ENCODE measurements around the gene IFNGR1.

The IFNGR1 gene

DNA sequence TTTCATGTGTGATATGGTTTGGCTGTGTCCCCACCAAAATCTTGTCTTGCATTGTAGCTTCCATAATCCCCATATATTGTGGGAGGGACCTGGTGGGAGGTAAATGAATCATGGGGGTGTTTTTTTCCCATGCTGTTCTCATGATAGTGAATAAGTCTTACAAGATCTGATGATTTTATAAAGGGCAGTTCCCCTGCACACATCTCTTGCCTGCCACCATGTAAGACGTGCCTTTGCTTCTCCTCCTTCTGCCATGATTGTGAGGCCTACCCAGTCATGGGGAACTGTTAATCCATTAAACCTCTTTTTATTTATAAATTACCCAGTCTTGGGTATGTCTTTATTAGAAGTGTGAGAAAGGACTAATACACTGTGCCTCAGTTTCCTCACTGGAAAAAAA is 41.6 kb downstream of the IFNGR1 start:
- FAIRE-seq (no peak), DNase-seq (ENCODE audit: low spot score) (no peak)

DNA sequence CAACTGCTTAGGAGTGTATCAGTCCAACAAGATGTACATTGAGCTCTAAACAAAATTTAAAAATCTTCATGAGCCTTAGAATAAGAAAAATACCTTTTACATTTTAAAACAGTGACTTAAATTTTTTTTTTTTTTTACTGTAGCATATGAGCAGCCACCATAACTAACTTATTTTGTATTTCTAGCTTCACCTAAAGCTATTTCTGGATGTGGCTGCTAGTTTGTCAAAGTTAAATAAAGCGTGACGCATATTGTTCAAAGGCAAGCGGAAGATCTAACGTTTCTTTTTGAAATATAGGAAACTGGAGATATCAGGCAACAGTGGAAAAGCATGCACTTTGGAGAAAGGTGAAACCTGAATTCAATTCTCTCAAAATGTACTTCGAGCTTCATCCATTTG is 42.5 kb downstream of the IFNGR1 start:
- FAIRE-seq = no peak

DNA sequence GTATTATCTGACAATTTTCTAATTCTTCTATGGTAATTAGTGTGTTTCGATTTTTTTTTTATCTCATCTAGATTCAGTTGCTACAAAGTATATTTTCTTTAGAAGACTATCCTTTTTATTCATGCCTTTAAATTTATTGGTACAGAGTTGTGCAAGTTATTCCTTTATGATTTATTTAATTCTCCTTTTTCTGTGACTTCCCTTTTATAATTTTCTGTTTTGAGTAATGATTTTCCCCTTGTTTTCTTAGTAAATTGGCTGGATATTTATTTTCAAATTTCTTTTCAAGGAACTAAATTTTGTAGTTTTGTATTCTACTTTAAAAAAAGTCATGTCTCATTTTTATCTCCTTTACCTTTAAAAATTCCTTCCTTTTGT is 43.3 kb downstream of the IFNGR1 start:
- FAIRE-seq (no peak), DNase-seq (ENCODE audit: low spot score) (no peak)

More for the DNA sequence above, 42.5 kb downstream of the IFNGR1 start:
- DNase-seq (ENCODE audit: low spot score) = no peak

DNA sequence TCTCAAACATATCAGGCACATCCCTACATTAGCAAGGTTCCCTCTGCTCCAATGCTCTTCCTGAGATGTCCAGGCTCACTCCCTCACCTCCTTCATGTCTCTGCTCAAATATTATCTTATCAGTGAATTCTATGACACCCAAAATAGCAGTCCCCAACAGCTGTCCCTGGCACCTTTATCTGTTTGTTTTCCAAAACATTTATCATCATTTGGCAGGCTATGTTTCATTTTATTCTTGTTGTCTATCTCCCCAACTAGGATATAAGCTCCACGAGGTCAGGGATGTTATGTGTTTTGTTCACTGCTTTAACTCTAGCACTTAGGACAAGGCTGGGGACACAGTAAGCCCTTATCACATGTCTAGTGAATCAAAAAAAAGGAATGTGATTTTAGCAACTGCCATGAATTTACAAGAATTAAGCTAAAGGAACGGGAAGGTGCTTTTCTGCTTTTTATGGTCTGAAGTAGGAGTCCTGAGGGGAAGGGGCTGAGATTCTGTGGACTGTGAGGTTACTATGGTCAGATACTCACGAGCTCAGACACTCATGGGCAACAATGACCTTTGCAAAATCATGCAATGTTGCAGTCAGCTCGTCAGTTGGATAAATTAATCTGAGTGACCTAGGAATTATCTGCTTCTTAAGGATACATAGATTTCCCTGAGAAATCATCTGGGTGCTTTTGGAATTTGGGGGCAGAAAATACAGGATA is 43.9 kb downstream of the IFNGR1 start:
- FAIRE-seq (no peak), DNase-seq (ENCODE audit: low spot score) (no peak)

DNA sequence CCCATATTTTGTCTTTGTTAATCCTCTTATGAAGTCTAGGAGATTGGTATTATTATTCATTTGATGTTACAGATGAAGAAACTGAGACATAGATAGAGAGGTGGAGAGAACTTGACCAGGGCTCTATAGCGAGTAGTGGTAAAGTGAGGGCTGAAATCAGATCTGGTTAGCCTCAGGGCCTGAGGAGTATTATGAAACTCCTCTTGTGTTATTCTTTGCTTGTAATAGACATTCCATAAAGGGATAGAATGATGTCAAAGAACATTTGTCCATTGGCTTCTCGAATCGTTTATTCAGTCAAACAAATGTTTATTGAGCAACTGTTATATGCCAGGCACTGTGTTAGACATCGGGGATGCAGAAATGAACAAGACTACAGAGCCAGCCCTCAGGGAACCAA is 45.7 kb downstream of the IFNGR1 start, which contains the start of gene IL22RA2:
IL22RA2 (minus strand) TSS at position 144 of the 400 bp plus-strand sequence. CDS start 11,895 bp downstream, outside the sequence.
- FAIRE-seq (no peak), DNase-seq (ENCODE audit: low spot score) (no peak)

DNA sequence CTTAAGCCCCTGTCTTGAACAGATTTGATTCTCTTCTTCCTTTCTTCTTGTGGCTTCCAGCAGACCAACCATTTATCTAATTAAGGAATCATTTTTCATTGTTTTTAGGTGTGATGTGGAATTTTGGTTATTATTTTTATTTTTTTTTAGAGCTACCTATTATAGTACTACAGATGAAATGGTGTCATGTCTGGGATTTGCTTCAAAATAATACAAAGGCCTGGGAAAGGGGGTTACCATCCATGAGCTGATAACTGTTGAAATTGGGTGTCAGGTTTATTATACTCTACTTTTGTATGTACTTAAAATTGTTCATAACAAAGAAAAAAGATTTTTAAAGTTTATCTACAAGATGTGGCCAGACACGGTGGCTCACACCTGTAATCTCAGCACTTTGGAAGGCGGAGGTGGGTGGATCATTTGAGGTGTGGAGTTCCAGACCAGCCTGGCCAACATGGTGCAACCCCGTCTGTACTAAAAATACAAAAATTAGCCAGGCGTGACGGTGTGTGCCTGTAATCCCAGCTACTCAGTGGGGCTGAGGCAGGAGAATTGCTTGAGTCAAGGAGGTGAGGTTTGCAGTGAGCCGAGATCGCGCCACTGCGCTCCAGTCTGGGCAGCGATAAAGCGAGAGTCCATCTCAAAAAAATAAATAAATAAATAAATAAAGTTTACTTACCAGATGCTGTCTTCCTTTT is 46.3 kb downstream of the IFNGR1 start:
- FAIRE-seq (no peak), DNase-seq (ENCODE audit: low spot score) (no peak)

DNA sequence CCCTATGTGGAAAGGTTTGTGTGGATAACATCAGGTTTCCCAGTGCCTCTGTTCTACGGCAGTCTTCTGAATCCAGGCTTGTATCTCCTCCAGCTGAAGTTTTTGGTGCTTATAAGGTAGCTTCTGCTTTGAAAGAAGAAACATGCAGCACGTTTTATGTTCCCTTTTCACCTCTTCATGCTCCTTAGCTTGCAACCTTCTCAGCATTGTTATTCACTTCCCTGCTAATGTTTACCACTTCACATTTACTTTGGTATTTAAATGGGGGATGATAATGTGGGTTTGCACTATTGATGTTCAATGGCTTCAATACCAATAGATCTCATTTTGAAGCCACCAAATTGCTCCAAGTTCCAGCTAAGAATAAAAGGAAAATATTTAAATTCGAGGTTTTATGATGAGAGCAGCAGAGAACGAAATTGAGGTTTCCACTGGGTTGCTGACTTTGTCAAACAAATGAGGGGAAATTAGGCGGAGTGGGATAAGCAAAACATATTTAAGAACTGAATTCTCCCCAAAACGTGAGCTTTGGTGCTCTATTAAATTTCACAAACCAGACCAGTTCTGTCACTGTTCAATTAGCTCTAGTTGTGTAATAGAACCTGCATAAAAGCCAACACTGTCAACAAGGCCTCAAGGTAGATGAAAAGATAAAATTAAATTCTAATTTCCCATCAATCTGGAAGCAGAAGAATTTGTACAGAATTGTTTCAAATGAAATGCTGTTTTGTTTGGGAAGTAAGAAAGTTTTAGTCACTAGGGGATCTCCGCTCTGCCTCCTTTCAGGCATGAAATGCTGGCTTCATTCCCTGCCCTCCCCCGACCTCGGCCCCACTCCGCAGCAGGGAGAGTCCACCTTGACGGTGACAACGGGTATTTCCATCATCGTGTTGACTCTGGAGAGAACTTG is 47.1 kb downstream of the IFNGR1 start:
- FAIRE-seq = no peak
- peak; percentile 14 for DNase-seq (ENCODE audit: low spot score)

DNA sequence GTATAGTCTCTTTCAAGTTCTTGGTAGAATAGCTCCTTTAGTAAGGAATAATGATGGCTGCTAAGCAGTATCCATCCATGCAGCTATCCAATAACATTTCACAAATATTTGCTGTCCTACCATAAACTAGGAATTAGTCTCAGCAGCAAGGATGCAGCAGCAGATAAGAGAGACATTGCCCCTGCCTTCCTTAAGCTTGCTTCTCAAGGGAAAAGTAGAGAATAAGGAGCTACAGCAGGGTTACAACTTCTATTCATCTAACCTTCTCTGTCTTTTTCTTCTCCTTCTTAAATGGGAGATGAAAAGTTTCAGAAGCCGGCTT is 48.2 kb downstream of the IFNGR1 start:
- FAIRE-seq = no peak

DNA sequence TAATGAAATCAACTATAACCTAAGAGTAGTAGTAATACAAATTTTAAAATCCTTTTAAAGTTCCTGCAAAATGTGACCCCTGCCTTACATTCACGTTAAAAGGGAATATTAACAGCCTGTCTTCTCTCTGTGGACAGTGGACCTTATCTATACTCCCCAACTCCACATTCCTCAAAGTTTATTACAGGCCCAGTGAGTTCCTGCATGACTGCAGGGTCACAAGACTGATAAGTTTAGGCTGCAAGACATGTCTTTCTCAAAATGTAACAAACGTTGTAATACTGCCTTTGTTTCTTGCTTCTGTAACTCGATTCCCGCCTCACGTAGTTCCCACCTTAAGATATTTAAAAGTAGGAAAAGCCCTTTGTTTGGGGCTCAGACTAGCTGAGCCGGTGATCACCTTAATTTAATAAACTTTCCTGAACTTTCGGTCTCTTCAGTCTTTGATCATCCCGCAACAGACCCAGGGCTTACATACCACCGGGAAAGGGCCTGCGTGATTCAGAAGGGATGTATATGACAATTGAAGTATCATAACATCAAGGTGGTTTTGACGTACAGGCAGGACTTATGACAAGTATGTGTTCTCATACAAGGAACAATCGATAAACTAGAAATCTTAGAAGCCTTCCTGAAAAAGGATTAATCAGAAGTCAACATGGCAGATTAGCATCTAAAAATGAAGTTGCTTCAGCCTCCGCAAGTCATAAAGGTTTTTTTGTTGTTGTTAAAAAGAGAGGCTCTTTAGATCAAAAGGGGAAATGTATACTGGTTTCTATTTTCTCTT is 48.7 kb downstream of the IFNGR1 start:
- DNase-seq (ENCODE audit: low spot score) (no peak), FAIRE-seq (no peak)

More for the DNA sequence above, 48.2 kb downstream of the IFNGR1 start:
- DNase-seq (ENCODE audit: low spot score) = no peak

DNA sequence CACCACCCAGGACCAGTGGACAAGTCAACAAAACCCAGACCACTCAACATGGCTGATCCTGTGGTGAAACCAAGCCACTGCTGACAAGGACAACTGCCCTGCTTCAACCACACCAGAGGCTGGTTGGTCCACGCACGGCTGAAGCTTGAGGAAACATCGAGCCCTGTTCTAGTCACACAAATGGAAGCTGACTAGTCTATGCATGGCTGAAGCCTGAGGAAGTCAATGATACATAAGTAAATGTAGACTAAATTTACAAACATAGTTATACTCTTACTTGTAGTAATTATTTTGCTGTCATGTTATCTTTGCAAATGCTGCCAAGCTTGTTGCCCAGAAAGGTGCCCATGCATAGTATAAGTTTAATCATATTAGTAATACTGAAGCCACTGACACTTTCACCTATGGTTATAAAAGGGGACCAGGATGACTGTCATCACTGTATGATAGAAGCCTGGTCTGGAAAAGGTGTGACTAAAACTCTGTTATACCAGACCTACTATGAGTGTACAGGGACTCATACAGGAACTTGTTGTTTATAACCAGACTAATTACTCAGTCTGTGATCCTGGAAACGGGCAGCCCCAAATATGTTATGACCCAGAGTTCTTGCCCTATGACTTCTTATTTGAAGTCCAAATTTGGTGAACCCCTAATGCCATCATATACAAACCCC is 51.3 kb downstream of the IFNGR1 start:
- FAIRE-seq (no peak), DNase-seq (ENCODE audit: low spot score) (no peak)

DNA sequence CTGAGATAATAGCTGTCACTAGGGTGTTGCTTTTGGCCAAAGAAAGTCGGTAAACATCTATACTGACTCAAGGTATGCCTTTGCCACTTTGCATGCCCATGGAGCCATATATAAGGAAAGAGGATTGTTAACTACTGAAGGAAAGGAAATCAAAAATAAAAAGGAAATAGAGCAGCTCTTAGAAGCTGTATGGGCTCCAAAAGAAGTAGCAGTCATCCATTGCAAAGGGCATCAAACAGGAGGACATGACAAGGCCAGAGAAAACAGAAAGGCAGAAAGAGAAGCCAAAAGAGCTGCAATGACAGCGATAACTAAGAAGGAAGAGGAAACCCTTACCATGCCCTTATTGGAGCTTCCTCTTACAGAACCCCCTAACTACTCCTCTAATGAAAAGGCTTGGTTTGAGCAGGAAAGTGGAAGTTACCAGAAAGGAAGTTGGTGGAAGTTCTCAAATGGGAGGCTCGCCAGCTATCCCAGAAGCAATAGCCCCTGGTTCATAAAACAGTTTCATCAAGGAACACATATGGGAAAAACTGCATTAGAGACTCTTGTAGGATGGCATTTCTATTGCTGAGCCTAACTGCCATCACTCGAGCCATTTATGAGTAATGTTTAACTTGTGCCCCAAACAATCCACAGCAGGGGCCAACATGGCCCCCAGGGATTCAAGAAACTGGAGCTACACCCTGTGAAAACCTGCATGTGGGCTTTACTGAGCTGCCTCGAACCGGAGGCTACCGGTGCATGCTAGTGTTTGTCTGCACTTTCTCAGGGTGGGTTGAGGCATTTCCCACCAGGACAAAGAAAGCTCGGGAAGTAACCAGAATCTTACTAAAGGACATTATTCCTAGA is 52.7 kb downstream of the IFNGR1 start:
- FAIRE-seq = no peak

DNA sequence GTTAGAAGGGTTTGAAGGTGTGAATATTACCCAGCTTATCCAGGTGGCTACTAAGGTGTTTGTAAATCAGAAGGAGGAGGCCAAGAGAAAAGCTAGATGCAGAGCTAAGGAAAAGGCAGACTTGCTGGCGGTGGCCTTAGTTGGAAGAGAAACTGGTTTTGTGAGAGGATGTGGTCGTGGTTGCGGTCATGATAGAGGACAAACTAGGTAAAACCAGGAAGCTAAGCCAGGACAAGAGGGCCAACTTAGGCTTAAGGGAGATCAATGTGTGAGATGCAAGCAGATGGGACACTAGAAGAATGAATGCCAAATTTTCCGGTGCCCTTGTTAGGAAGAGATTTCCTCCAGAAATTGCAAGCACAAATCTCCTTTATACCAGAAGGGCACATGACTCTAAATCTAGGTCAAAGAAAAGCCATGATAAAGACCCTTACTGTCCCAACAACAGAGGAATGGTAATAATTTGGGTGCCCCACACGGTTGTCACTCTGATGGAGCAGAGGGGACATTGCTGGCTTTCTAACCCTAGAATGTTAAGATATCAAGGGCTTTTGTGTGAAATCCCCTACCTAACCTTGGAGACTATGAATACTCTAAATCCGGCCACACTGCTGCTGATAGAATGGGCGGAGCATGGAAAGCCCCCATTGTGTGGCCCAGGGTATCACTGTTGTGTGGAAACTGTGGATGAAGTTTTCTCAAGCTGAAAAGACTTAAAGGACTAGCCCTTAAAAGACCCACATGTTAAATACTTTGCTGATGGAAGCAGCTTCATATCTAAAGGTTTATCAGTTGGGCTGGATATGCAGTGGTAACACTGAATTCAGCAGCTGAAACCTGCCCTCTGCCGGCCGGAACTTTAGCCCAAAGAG is 53.6 kb downstream of the IFNGR1 start:
- DNase-seq (ENCODE audit: low spot score) (no peak), FAIRE-seq (no peak)

More for the DNA sequence above, 52.7 kb downstream of the IFNGR1 start:
- DNase-seq (ENCODE audit: low spot score) = no peak

DNA sequence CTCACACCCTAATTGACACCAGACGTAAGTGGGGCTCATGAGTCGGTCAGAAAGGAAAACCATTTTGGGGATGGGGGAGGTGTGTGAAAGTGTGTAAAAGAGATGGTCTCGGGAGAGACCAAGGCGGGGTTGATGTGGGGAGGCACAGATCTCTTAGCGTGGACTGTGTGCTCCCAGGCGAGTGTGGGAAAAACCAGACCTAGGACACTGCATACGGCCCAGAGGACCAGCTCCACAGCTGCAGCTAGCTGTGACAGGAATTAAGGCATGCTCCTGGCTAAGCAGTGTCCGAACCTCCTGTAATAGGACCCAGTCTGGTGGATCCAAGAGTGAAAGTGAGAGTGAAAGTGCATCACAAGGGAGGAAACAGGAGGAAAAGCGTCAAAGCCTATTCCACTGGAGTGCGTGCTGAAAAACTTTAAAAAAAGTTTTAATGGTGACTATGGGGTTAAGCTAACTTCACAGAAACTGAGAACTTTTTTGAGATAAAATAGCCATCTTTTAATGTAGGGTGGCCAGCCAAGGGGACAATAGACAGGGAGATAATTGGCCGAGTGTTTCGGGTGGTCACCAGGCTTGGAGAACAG is 55.4 kb downstream of the IFNGR1 start:
- FAIRE-seq (no peak), DNase-seq (ENCODE audit: low spot score) (no peak)

DNA sequence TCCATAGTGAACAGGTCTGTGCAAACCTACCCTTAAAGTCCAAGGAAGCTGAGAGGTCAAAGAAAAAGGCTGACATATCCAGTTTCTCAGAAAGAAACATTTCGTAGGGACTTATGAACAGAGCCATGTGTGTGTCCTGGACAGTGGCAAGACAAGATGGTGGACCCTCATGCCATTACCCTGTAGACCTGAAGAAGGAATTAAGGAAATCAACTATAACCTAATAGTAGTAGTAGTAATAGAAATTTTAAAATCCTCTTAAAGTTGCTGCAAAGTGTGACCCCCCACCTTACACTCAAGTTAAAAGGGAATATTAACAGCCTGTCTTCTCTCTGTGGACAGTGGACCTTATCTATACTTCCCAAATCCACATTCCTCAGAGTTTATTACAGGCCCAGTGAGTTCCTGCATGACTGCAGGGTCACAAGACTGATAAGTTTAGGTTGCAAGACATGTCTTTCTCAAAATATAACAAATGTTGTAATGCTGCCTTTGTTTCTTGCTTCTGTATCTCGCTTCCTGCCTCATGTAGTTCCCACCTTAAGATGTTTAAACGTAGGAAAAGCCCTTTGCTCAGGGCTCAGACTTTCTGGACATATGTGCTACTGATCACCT is 56.4 kb downstream of the IFNGR1 start:
- FAIRE-seq = no peak
- no peak for DNase-seq (ENCODE audit: low spot score)

DNA sequence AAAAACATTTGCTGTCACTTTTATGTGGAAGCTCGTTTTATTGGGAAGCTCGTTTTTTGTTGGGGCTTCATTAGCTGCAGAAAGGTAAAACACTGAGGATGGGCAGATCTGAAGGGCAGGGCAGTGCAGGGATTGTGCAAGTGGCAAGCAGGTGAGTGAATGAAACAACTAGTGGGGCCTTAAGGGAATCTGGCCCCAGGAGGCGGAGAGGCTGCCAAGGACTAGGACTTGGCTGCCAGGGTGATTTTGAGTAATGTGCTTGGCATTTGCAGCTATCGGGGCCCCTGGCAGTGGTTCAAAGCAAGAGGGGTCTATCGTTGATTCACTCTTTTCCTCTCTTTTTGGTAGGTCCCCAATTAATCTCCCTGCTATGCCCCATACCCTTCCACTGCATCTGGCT is 57.2 kb downstream of the IFNGR1 start:
- FAIRE-seq (no peak), DNase-seq (ENCODE audit: low spot score) (no peak)

DNA sequence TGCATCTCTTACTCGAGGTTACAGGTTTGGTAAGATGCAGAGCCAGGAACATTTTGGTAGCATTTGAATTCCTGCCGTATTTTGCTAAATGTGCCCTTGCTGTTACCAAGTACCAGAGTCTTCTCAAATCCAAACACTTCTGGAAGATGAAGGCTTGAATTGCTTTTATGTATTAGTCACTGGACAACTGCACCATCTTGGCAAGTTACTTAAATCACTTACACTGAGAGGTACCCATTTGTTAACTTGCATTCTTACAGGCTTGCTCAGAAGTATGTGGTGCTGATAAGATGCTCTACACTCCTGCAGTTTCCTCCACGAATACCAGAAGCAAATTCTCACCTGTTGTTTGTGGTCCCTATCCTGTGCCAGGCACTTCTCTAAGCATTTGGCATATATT is 58.4 kb downstream of the IFNGR1 start:
- DNase-seq (ENCODE audit: low spot score) (peak; percentile 16), FAIRE-seq (no peak)

DNA sequence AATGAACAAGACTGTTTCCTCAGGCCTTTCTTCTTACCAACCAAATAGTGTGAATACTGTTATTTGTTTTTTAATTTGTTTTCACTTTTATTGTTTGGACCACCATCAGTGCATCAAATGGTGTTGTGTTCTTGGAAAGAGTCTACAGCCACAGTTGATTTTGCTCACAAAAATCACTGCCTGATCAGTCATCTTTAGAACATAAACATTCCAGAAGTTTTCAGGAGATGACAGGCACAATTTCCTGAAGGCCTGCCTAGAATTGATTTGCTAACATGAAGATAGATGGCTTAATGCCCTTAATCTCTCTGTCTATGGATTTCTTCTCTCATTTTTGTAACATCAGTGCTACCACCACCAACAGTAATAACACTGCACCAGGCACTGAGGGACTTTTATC is 59.3 kb downstream of the IFNGR1 start:
- DNase-seq (ENCODE audit: low spot score) = no peak
- no peak for FAIRE-seq

DNA sequence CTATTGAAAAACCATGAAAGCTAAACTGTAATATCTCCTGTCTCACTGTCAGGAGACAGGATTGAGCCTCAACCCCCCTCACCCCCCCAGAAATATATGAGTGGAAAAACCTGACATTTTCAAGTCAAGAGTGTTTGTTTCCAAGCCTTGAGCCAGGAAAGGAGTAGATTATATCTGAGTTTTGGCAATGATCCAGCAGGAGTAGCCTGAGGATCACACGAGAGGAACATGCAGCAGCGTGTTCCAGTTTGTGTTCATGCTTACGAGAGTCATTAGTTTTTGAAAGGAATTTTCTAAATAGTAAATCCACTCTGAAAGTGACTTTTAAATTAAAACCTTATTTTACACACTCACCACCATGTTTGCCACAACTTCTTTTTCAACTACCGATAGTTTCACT is 61.6 kb downstream of the IFNGR1 start:
- DNase-seq (ENCODE audit: low spot score) (no peak), FAIRE-seq (no peak)
